Activated CD8-positive, alpha-beta memory T cell treated with anti-CD3 and anti-CD28 coated beads, Interleukin-2, amount 10 ng/mL, durations not matched to agents 7 days and 5 days (primary cell): Measurements from ENCODE around the gene DGKH. TPM values are rescaled to one million over a fixed set of nuclear protein-coding genes. Genes with fewer than 3 reads are reported as not detected.
"Not testable (repeated sequence)": the region's sequence is repeated elsewhere in the genome, so short reads cannot be mapped to it uniquely, and the experiment has no call there.

ENCODE experiments used
- ATAC-seq: fragments of 150-1000 bp; cut with Tn5 transposase; one replicate; pipeline ENCODE4 v1.10.0; 2021; ENCODE audit warnings: moderate library complexity
- CTCF ChIA-PET: fragments of 350-600 bp; sonication (Branson Sonifier 250); formaldehyde crosslinking; loops from one replicate; lab custom pipeline; 2021; ENCODE audit warnings: antibody characterized with exemption; lab: Charles Lee
- DNase-seq: peaks from one replicate; pipeline ENCODE4 v3.0.0-alpha.2; 2020
- H3K27ac Mint-ChIP-seq: one replicate; pipeline ENCODE4 v1.8.0; 2021; ENCODE audit warnings: mild to moderate bottlenecking, mixed read lengths
- H3K27me3 Mint-ChIP-seq: one replicate; pipeline ENCODE4 v1.8.0; 2021; ENCODE audit warnings: mixed read lengths
- H3K36me3 Mint-ChIP-seq: one replicate; pipeline ENCODE4 v1.8.0; 2021; ENCODE audit warnings: mild to moderate bottlenecking, mixed read lengths
- H3K4me1 Mint-ChIP-seq: one replicate; pipeline ENCODE4 v1.8.0; 2021; ENCODE audit warnings: mixed read lengths
- H3K4me3 Mint-ChIP-seq: one replicate; pipeline ENCODE4 v1.8.0; 2021; ENCODE audit warnings: mild to moderate bottlenecking, moderate library complexity, mixed read lengths
- H3K9me3 Mint-ChIP-seq: one replicate; pipeline ENCODE4 v1.8.0; 2022; ENCODE audit warnings: low read depth, mixed read lengths
- total RNA-seq, 2 experiments: library from RNA; stranded (reverse); gene quantifications; one replicate each; pipeline ENCODE4 v1.2.3, GENCODE V29; 2021

The DGKH gene
- total RNA-seq, 2 experiments from 2014 or later: 20.0 to 24.7 TPM

DNA sequence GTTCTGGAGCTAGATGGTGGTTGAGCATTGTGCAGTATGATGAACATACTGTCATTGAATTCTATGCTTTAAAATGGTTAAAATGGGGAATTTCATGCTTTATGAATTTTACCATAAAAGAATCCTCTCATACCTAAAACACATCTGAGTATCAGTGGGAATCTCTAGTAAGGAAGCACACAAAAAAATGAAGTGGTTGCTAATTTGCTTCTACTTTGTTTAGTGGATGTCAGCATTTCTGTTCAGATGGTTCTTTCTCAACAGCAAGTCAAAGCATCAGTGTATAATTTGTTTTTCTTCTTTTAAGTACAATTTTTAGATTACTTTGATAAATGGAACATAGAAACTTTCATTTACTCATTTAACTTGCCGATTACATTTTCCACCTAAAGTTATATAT is 171.4 kb downstream of the DGKH start:
- Mint-ChIP-seq H3K9me3 (no peaks in the 10 kb centered on the region), H3K27ac (no peak overlapping the region), H3K36me3 (peaks cover 21% of the 10 kb centered on the region), H3K27me3 (no peaks in the 10 kb centered on the region), H3K4me3 (no peak overlapping the region), H3K4me1 (no peaks in the 10 kb centered on the region)
- CTCF ChIA-PET: no interaction called here
- no peak for DNase-seq
- ATAC-seq: no peak

DNA sequence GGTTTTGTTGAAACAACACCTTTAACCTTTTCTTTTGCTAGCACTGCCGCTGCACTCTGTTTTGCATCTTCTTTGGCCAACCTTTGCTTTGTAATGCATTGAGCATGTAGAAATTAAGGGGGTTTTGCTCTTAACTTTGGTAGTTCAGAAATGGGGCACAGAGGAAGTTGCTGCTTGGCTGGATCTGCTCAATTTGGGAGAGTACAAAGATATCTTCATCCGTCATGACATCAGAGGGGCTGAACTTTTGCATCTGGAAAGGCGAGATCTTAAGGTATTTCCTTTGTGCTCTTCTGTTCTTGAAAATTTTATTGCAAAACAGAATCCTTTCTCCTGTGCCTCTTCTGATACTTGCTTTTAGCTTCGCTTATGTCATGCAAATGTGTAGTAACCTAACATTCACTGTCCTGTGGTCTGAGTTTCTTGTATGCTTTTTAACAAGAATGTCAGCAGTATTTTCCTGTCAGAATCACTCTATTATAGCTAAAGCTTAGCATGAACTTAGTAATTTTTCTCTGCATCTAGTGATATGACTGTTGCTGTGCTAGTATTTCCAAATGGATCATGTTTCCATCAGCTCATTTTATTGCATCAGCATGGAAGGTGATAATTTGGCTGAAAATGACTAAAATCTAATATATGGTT is 172.8 kb downstream of the DGKH start:
- Mint-ChIP-seq H3K36me3 (peaks cover 33% of the 10 kb centered on the region), H3K4me1 (no peaks in the 10 kb centered on the region), H3K4me3 (no peak overlapping the region), H3K27me3 (no peaks in the 10 kb centered on the region), H3K27ac (no peak overlapping the region), H3K9me3 (no peaks in the 10 kb centered on the region)
- no peak for ATAC-seq
- CTCF ChIA-PET: no interaction called here
- no peak for DNase-seq

DNA sequence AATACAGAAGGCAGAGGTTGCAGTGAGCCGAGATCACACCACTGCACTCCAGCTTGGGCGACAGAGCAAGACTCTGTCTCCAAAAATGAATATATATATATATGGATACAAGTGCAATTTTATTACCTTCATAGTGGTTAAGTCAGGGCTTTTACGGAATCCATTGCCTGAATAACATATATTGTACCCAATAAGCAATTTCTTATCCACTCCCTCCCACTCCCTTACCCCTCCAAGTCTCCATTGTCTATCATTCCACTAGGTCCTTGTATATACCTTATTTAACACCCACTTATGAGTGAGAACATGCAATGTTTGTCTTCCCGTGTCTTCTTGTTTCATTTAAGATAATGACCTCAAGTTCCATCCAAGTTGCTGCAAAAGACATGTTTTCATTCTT is 175.2 kb downstream of the DGKH start:
- ATAC-seq (no peak), DNase-seq (no peak)
- Mint-ChIP-seq H3K27me3 (no peaks in the 10 kb centered on the region), H3K27ac (no peak overlapping the region), H3K9me3 (no peaks in the 10 kb centered on the region), H3K36me3 (peaks cover 36% of the 10 kb centered on the region), H3K4me1 (no peaks in the 10 kb centered on the region), H3K4me3 (no peak overlapping the region)
- CTCF ChIA-PET: no interaction called here

DNA sequence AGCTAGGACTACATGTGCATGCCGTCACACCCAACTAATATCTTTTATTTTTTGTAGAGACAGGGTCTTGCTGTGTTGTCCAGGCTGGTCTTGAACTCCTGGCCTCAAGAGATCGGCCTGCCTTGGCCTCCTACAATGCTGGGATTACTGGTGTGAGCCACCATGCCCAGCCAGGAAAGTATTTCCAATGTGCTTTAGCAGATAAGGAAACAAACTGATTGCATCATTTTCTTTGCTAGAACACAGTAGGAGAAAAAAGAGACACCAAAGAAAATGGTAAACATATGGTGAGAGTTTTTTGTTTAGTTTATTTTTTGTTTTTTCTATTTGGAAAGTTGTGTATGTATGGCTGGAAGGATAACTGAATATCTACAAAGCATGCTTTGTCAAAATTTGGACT is 176.6 kb downstream of the DGKH start:
- no peak overlapping the region for H3K4me3 Mint-ChIP-seq
- no peak for ATAC-seq

DNA sequence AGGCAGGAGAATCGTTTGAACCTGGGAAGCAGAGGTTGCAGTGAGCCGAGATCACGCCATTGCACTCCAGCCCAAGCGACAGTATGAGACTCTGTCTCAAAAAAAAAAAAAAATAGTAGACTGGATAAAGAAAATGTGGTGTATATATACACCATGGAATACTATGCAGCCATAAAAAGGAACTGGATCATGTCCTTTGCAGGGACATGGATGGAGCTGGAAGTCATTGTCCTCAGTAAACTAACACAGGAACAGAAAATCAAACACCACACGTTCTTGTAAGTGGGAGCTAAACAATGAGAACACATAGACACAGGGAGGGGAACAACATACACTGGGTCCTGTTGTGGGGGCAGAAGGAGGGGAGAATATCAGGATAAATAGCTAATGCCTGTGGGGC is 178.3 kb downstream of the DGKH start:
- H3K27ac Mint-ChIP-seq, ATAC-seq, H3K9me3 Mint-ChIP-seq, H3K4me3 Mint-ChIP-seq, H3K4me1 Mint-ChIP-seq, H3K27me3 Mint-ChIP-seq, DNase-seq: not testable (repeated sequence)
- H3K36me3 Mint-ChIP-seq: peaks cover 37% of the 10 kb centered on the region
- CTCF ChIA-PET: interaction anchor here (1.3 kb wide), 1 partner anchor 10 kb away, joined by 3 read pairs; no protein-coding TSS in a partner anchor

More for the DNA sequence above, 176.6 kb downstream of the DGKH start:
- DNase-seq: no peak
- CTCF ChIA-PET: no interaction called here
- Mint-ChIP-seq H3K9me3 (no peaks in the 10 kb centered on the region), H3K4me1 (no peaks in the 10 kb centered on the region), H3K27me3 (no peaks in the 10 kb centered on the region), H3K36me3 (peaks cover 39% of the 10 kb centered on the region), H3K27ac (no peak overlapping the region)

DNA sequence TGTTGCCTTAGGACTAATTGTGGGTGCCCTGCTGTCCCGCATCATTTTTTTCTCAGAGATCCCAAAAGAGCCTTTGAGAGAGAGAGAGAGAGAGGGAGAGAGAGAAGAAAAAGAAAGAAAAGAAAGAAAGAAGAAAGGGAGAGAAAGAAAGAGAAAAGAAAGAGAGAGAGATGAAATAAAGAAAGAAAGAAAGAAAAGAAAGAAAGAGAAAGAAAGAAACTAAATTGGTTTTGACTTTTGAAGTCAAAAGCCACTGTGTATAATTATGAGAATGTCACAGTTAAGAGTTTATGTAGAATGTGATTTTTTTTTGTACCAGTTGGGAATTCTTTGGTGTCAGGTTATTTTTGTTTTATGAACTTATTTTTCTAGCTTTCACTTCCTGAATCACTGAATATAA is 180.1 kb downstream of the DGKH start:
- CTCF ChIA-PET: no interaction called here
- H3K27ac Mint-ChIP-seq: no peak overlapping the region
- no peaks in the 10 kb centered on the region for H3K9me3 Mint-ChIP-seq
- peaks cover 36% of the 10 kb centered on the region for H3K36me3 Mint-ChIP-seq
- no peak overlapping the region for H3K4me3 Mint-ChIP-seq
- H3K27me3 Mint-ChIP-seq: no peaks in the 10 kb centered on the region
- no peak for DNase-seq
- ATAC-seq: no peak
- no peaks in the 10 kb centered on the region for H3K4me1 Mint-ChIP-seq

DNA sequence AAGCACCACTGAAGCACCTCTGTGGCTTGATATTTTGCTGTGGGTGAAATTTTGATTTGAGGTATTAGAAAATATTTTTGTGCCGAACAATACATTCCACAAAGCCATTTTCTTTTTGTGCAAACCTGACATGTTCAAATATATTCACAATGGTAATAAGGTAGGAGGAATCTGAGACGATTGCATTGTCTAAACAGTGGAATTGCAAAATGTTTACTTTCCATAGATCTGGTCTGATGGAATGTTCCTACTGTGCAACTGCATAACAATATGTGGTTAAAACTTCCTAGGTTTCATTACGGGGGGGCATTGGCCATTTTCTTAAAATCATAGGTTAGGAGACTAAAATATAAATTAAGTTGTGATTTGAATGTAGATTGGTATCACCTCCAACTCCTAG is 180.8 kb downstream of the DGKH start:
- H3K27me3 Mint-ChIP-seq: no peaks in the 10 kb centered on the region
- H3K36me3 Mint-ChIP-seq: peaks cover 31% of the 10 kb centered on the region
- CTCF ChIA-PET: no interaction called here
- H3K4me3 Mint-ChIP-seq: no peak overlapping the region
- no peaks in the 10 kb centered on the region for H3K9me3 Mint-ChIP-seq
- no peak for DNase-seq
- no peak for ATAC-seq
- no peak overlapping the region for H3K27ac Mint-ChIP-seq
- no peaks in the 10 kb centered on the region for H3K4me1 Mint-ChIP-seq

DNA sequence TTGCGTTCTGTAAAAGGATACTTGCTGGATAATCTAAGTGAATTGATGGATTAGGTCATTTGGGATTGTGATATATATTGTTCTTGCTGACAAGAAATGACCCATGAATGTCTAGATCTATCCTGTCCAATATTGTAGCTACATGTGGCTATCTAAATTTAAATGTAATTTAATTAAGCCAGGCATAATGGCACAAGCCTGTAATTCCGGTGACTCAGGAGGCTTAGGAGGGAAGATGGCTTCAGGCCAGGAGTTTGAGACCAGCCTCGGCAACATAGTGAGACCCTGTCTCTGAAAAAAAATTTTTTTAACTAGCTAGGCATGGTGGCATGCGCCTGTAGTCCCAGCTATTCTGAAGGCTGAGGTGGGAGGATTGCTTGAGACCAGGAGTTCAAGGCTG is 184.2 kb downstream of the DGKH start:
- no peaks in the 10 kb centered on the region for H3K27me3 Mint-ChIP-seq
- CTCF ChIA-PET: no interaction called here
- H3K9me3 Mint-ChIP-seq: no peaks in the 10 kb centered on the region
- no peak for ATAC-seq
- peaks cover 10% of the 10 kb centered on the region for H3K36me3 Mint-ChIP-seq
- no peaks in the 10 kb centered on the region for H3K4me1 Mint-ChIP-seq
- no peak overlapping the region for H3K4me3 Mint-ChIP-seq
- H3K27ac Mint-ChIP-seq: no peak overlapping the region
- no peak for DNase-seq

DNA sequence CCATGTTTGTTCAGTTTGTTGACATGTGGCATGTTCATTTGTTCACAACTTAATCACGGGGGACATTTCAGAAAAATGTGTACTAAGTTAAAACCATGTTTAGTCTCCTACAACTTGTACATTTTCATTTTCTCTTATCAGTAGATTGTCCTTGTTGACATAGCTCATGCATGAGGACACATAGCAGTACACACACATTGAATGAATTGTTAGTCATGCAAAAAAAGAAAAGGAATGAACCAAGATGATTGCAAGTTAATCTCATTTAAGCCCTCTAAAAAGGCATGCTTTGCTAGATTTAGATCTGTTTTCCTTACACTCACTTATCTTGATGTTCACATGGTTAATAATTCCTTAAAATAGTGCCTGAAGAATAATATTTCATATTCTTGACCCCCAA is 185.3 kb downstream of the DGKH start:
- ATAC-seq: no peak
- Mint-ChIP-seq H3K36me3 (peaks cover 10% of the 10 kb centered on the region), H3K4me3 (no peak overlapping the region), H3K27me3 (no peaks in the 10 kb centered on the region), H3K9me3 (no peaks in the 10 kb centered on the region), H3K4me1 (peaks cover 1% of the 10 kb centered on the region), H3K27ac (no peak overlapping the region)
- CTCF ChIA-PET: interaction anchor here (0.9 kb wide), 1 partner anchor 16 kb away, joined by 3 read pairs; no protein-coding TSS in a partner anchor
- DNase-seq: no peak

DNA sequence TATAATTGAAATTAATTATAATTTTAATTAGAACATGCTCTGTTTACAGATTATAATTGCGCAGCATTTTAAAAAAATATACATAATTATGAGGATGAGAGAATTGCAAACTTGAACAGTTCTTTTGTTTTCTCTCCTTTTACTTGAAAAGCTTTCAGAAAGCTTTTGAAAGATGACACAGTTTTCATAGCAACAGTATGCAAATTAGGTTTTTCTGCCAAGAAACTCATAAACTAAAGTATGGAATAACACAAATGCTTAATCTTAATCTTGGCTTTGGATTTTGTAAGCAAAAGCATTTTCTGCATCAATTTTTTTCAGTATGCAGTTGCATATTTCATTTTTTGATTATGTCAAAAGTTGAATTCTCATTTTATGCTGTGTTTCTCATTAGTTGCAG is 190.7 kb downstream of the DGKH start:
- no peaks in the 10 kb centered on the region for H3K9me3 Mint-ChIP-seq
- CTCF ChIA-PET: no interaction called here
- no peak for DNase-seq
- no peak overlapping the region for H3K27ac Mint-ChIP-seq
- no peak overlapping the region for H3K4me3 Mint-ChIP-seq
- no peak for ATAC-seq
- H3K27me3 Mint-ChIP-seq: no peaks in the 10 kb centered on the region
- peaks cover 8% of the 10 kb centered on the region for H3K36me3 Mint-ChIP-seq
- peaks cover 1% of the 10 kb centered on the region for H3K4me1 Mint-ChIP-seq

DNA sequence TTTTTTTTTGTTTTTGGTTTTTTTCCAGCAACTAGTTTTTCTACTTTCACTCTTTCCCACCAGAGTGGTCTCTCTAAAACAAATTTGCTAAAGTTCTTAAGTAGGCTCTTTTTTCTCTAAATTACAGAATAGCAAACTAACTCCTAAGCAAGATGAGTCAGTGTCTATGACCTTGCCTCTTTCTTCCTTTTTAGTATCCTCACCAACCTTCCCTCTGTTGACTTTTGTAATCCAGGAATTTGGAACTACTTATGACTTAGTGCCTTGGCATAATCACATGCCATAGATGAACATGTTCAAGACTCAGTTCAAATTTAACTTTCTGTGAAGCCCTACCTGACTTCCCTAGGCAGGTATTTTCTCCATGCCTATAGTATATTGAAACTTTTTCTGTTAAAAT is 191.2 kb downstream of the DGKH start:
- peaks cover 1% of the 10 kb centered on the region for H3K4me1 Mint-ChIP-seq
- no peak for DNase-seq
- H3K9me3 Mint-ChIP-seq: no peaks in the 10 kb centered on the region
- ATAC-seq: no peak
- CTCF ChIA-PET: no interaction called here
- no peak overlapping the region for H3K27ac Mint-ChIP-seq
- H3K27me3 Mint-ChIP-seq: no peaks in the 10 kb centered on the region
- peaks cover 8% of the 10 kb centered on the region for H3K36me3 Mint-ChIP-seq
- no peak overlapping the region for H3K4me3 Mint-ChIP-seq

DNA sequence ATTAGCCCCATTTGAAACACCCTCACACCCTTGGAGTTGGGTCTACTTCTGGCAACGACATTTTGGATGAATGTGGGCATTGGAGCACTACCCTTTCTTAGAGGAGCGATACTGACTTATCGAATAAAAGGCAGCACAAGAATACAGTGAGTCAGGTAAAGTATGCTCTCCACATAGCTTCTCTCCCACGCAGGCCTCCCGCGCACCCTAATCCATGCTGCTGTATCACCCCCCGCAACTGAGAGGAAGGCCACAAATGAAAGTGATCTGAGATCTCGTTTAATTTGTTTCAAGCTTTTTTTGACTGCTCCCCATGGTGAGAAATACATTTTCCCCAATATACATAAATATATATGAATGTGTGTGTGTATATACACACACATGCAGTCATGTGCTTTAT is 198.1 kb downstream of the DGKH start:
- no peak overlapping the region for H3K27ac Mint-ChIP-seq
- no peak overlapping the region for H3K4me3 Mint-ChIP-seq
- H3K4me1 Mint-ChIP-seq: no peaks in the 10 kb centered on the region
- H3K9me3 Mint-ChIP-seq: no peaks in the 10 kb centered on the region
- peaks cover 4% of the 10 kb centered on the region for H3K36me3 Mint-ChIP-seq
- no peaks in the 10 kb centered on the region for H3K27me3 Mint-ChIP-seq
- CTCF ChIA-PET: interaction anchor here (1.9 kb wide), 1 partner anchor 13 kb away, joined by 5 read pairs; no protein-coding TSS in a partner anchor
- ATAC-seq: no peak
- no peak for DNase-seq

DNA sequence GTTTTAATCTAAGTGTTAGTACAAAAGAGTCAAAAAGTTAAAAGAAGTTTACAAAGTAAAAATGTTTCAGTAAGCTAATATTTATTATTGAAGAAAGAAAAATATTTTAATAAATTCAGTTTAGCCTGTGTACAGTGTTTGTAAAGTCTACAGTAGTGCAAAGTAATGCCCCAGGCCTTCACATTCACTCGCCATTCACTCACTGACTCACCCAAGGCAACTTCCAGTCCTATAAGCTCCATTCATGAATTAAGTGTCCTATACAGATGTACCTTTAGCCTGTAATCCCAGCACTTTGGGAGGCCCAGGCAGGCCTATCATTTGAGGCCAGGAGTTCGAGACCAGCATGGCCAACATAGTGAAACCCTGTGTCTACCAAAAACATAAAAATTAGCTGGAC is 199.4 kb downstream of the DGKH start:
- Mint-ChIP-seq H3K27me3 (no peaks in the 10 kb centered on the region), H3K27ac (no peak overlapping the region), H3K4me3 (no peak overlapping the region), H3K36me3 (peaks cover 2% of the 10 kb centered on the region), H3K9me3 (no peaks in the 10 kb centered on the region), H3K4me1 (no peaks in the 10 kb centered on the region)
- CTCF ChIA-PET: interaction anchor here (1.9 kb wide), 1 partner anchor 11 kb away, joined by 5 read pairs; no protein-coding TSS in a partner anchor
- DNase-seq (no peak), ATAC-seq (no peak)

DNA sequence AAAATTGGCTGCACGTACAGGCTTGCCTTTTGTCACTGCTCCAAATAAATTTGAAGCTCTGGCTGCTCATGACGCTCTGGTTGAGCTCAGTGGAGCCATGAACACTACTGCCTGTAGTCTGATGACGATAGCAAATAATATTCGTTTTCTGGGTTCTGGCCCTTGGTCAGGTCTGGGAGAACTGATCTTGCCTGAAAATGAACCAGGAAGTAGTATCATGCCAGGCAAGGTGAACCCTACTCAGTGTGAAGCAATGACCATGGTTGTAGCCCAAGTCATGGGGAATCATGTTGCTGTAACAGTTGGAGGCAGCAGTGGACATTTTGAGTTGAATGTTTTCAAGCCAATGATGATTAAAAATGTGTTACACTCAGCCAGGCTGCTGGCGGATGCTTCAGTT is 207.4 kb downstream of the DGKH start:
- ATAC-seq (no peak), DNase-seq (no peak)
- no peak overlapping the region for H3K4me3 Mint-ChIP-seq
- CTCF ChIA-PET: interaction anchor here (1.2 kb wide), 1 partner anchor 11 kb away, joined by 3 read pairs; no protein-coding TSS in a partner anchor
- H3K4me1 Mint-ChIP-seq: peaks cover 5% of the 10 kb centered on the region
- no peaks in the 10 kb centered on the region for H3K27me3 Mint-ChIP-seq
- no peak overlapping the region for H3K27ac Mint-ChIP-seq
- H3K9me3 Mint-ChIP-seq: no peaks in the 10 kb centered on the region
- H3K36me3 Mint-ChIP-seq: no peaks in the 10 kb centered on the region
